IPS-15b (cell line): ENCODE data around the gene DPM3.
"Not testable (repeated sequence)": the region's sequence is repeated elsewhere in the genome, so short reads cannot be mapped to it uniquely, and the experiment has no call there.

Source experiments
- H3K27me3 ChIP-seq: one replicate; pipeline ENCODE4 v1.6.1; 2013; ENCODE audit warnings: low read length; ENCODE audit not compliant: control insufficient read depth, insufficient read depth
- H3K36me3 ChIP-seq: one replicate; pipeline ENCODE4 v1.6.1; 2013; ENCODE audit warnings: low read length; ENCODE audit not compliant: control insufficient read depth, insufficient read depth
- H3K4me1 ChIP-seq: one replicate; pipeline ENCODE4 v1.6.1; 2013; ENCODE audit warnings: mild to moderate bottlenecking, low read length; ENCODE audit not compliant: control insufficient read depth, insufficient read depth
- H3K4me3 ChIP-seq: one replicate; pipeline ENCODE4 v1.5.1; 2013; ENCODE audit warnings: low read depth, low read length
- H3K9ac ChIP-seq: one replicate; pipeline ENCODE4 v1.6.1; 2013; ENCODE audit warnings: low read depth, mild to moderate bottlenecking, low read length
- H3K9me3 ChIP-seq: one replicate; pipeline ENCODE4 v1.6.1; 2013; ENCODE audit warnings: mild to moderate bottlenecking, low read length; ENCODE audit not compliant: control insufficient read depth, insufficient read depth

The DPM3 gene

GRCh38 chr1:155127105-155127966 is 13.0 kb downstream of the DPM3 start, which contains the start of gene EFNA1:
Gene EFNA1, plus strand, starts transcription at chr1:155127876. Its CDS starts 102 bp downstream, at chr1:155127978.
- H3K4me1 ChIP-seq = peaks cover 32% of the 10 kb centered on the region
- no peak within 1 kb of the TSS for H3K9ac ChIP-seq
- peaks cover 68% of the 10 kb centered on the region for H3K27me3 ChIP-seq

GRCh38 chr1:155126556-155127104 is 13.7 kb downstream of the DPM3 start:
- Histone ChIP-seq H3K36me3 (no peaks in the 10 kb centered on the region), H3K27me3 (peaks cover 68% of the 10 kb centered on the region), H3K9ac (no peak overlapping the region), H3K9me3 (no peaks in the 10 kb centered on the region), H3K4me1 (peaks cover 32% of the 10 kb centered on the region), H3K4me3 (peak overlapping the region; percentile 87)

More at GRCh38 chr1:155127105-155127966, 13.0 kb downstream of the DPM3 start, which contains the start of gene EFNA1:
- peak within 1 kb of the TSS; percentile 87 for H3K4me3 ChIP-seq
- no peaks in the 10 kb centered on the region for H3K36me3 ChIP-seq
- H3K9me3 ChIP-seq = no peaks in the 10 kb centered on the region

GRCh38 chr1:155125946-155126555 is 14.3 kb downstream of the DPM3 start:
- Histone ChIP-seq H3K4me1 (peaks cover 32% of the 10 kb centered on the region), H3K9ac (no peak overlapping the region), H3K27me3 (peaks cover 66% of the 10 kb centered on the region), H3K9me3 (no peaks in the 10 kb centered on the region), H3K36me3 (no peaks in the 10 kb centered on the region), H3K4me3 (peak overlapping the region; percentile 87)

- Histone ChIP-seq H3K4me1 (peaks cover 30% of the 10 kb centered on the region), H3K36me3 (no peaks in the 10 kb centered on the region), H3K9ac (no peak overlapping the region), H3K4me3 (peak overlapping the region; percentile 87), H3K9me3 (no peaks in the 10 kb centered on the region), H3K27me3 (peaks cover 68% of the 10 kb centered on the region)
These were observed 14.8 kb downstream of the DPM3 start for GRCh38 chr1:155125511-155125945.

- Histone ChIP-seq H3K9ac (no peak overlapping the region), H3K36me3 (no peaks in the 10 kb centered on the region), H3K27me3 (peaks cover 70% of the 10 kb centered on the region), H3K4me3 (peak overlapping the region; percentile 87), H3K9me3 (no peaks in the 10 kb centered on the region), H3K4me1 (peaks cover 25% of the 10 kb centered on the region)
These were observed 15.5 kb downstream of the DPM3 start for GRCh38 chr1:155124503-155125463.

GRCh38 chr1:155123801-155124200 is 16.5 kb downstream of the DPM3 start:
- H3K36me3 ChIP-seq = no peaks in the 10 kb centered on the region
- H3K9me3 ChIP-seq = no peaks in the 10 kb centered on the region
- no peak overlapping the region for H3K9ac ChIP-seq
- peaks cover 21% of the 10 kb centered on the region for H3K4me1 ChIP-seq
- H3K27me3 ChIP-seq = peaks cover 65% of the 10 kb centered on the region
- no peak overlapping the region for H3K4me3 ChIP-seq

- H3K27me3 ChIP-seq = peaks cover 55% of the 10 kb centered on the region
- peaks cover 13% of the 10 kb centered on the region for H3K4me1 ChIP-seq
These were observed 18.0 kb downstream of the DPM3 start for GRCh38 chr1:155122308-155122707.

GRCh38 chr1:155121249-155121648 is 19.1 kb downstream of the DPM3 start:
- H3K9me3 ChIP-seq = no peaks in the 10 kb centered on the region
- H3K27me3 ChIP-seq = peaks cover 44% of the 10 kb centered on the region
- peaks cover 10% of the 10 kb centered on the region for H3K4me1 ChIP-seq
- no peaks in the 10 kb centered on the region for H3K36me3 ChIP-seq
- no peak overlapping the region for H3K9ac ChIP-seq
- no peak overlapping the region for H3K4me3 ChIP-seq

More at GRCh38 chr1:155122308-155122707, 18.0 kb downstream of the DPM3 start:
- no peak overlapping the region for H3K9ac ChIP-seq
- H3K4me3 ChIP-seq = no peak overlapping the region
- no peaks in the 10 kb centered on the region for H3K9me3 ChIP-seq
- no peaks in the 10 kb centered on the region for H3K36me3 ChIP-seq

- H3K27me3 ChIP-seq = peaks cover 35% of the 10 kb centered on the region
- H3K4me3 ChIP-seq = no peak overlapping the region
- no peak overlapping the region for H3K9ac ChIP-seq
- H3K36me3 ChIP-seq = no peaks in the 10 kb centered on the region
- peaks cover 7% of the 10 kb centered on the region for H3K4me1 ChIP-seq
- no peaks in the 10 kb centered on the region for H3K9me3 ChIP-seq
These were observed 20.1 kb downstream of the DPM3 start for GRCh38 chr1:155120253-155120652.

- H3K27me3 ChIP-seq = peaks cover 20% of the 10 kb centered on the region
- not testable (repeated sequence) for H3K9me3 ChIP-seq, H3K4me1 ChIP-seq, H3K36me3 ChIP-seq, H3K4me3 ChIP-seq, H3K9ac ChIP-seq
These were observed 22.2 kb downstream of the DPM3 start for GRCh38 chr1:155118090-155118489.

GRCh38 chr1:155117610-155118009 is 22.7 kb downstream of the DPM3 start:
- H3K27me3 ChIP-seq = peaks cover 20% of the 10 kb centered on the region
- H3K4me3 ChIP-seq = no peak overlapping the region
- no peaks in the 10 kb centered on the region for H3K9me3 ChIP-seq
- H3K4me1 ChIP-seq = no peaks in the 10 kb centered on the region
- H3K36me3 ChIP-seq = no peaks in the 10 kb centered on the region
- H3K9ac ChIP-seq = no peak overlapping the region
